GM18951 (cell line): ENCODE data around the gene CAPN1.
"Not testable (repeated sequence)": the region's sequence is repeated elsewhere in the genome, so short reads cannot be mapped to it uniquely, and the experiment has no call there.

ENCODE experiments used
- POLR2A ChIP-seq: IDR thresholded peaks from 4 replicates; pipeline ENCODE4 v1.6.1; 2011; ENCODE audit warnings: mild to moderate bottlenecking; ENCODE audit not compliant: insufficient read length, insufficient read depth; ENCODE audit errors: extremely low read depth
- in situ Hi-C: fragments of 300-500 bp; cut with MboI; formaldehyde crosslinking; loops from one replicate; pipeline ENCODE4 v1.12.0; 2022; ENCODE audit warnings: low sequenced_read_pairs, mixed read lengths, inconsistent platforms; ENCODE audit not compliant: unreplicated experiment

CAPN1 gene

GRCh38 chr11:65170058-65170534 lies 11.6 kb upstream of the CAPN1 start, which contains the start of gene SPDYC:
Gene SPDYC (plus strand): TSS chr11:65170233. CDS start chr11:65171358, 1,125 bp downstream.
- in situ Hi-C loops = no loop called here
- no peak for TF ChIP-seq POLR2A

- TF ChIP-seq POLR2A = no peak
- in situ Hi-C loops = no loop called here
These were observed 9.1 kb upstream of the CAPN1 start for GRCh38 chr11:65172600-65172999.

GRCh38 chr11:65174571-65175010 lies 7.1 kb upstream of the CAPN1 start:
- in situ Hi-C loops = not testable (repeated sequence)

- peak; percentile 53 for TF ChIP-seq POLR2A
- in situ Hi-C loops = no loop called here
These were observed 705 bp upstream of the CAPN1 start for GRCh38 chr11:65180877-65181568.

GRCh38 chr11:65182258-65183170 lies 786 bp downstream of the CAPN1 start:
- TF ChIP-seq POLR2A = no peak
- in situ Hi-C loops = no loop called here

GRCh38 chr11:65183201-65183891 lies 1.6 kb downstream of the CAPN1 start:
- in situ Hi-C loops = no loop called here
- no peak for TF ChIP-seq POLR2A

- TF ChIP-seq POLR2A = no peak
- in situ Hi-C loops = no loop called here
These were observed 2.4 kb downstream of the CAPN1 start for GRCh38 chr11:65184146-65184545.

- in situ Hi-C loops = no loop called here
- TF ChIP-seq POLR2A = no peak
These were observed 3.4 kb downstream of the CAPN1 start for GRCh38 chr11:65185171-65185570.

GRCh38 chr11:65185869-65186341 lies 4.2 kb downstream of the CAPN1 start:
- in situ Hi-C loops = no loop called here
- TF ChIP-seq POLR2A = no peak

GRCh38 chr11:65186701-65187100 lies 5.0 kb downstream of the CAPN1 start:
- no peak for TF ChIP-seq POLR2A
- in situ Hi-C loops = no loop called here

GRCh38 chr11:65187146-65187675 lies 5.5 kb downstream of the CAPN1 start:
- in situ Hi-C loops = no loop called here

GRCh38 chr11:65187971-65188461 lies 6.3 kb downstream of the CAPN1 start:
- in situ Hi-C loops = no loop called here
- TF ChIP-seq POLR2A = no peak

More at GRCh38 chr11:65187146-65187675, 5.5 kb downstream of the CAPN1 start:
- TF ChIP-seq POLR2A = no peak
